GM13977 (cell line): Measurements from ENCODE around the gene DNAL1.
"Not testable (repeated sequence)": the region's sequence is repeated elsewhere in the genome, so short reads cannot be mapped to it uniquely, and the experiment has no call there.

Source experiments
- DNase-seq: peaks from one replicate; pipeline ENCODE4 v3.0.0; 2012; ENCODE audit warnings: low spot score
- CTCF ChIP-seq: IDR thresholded peaks from 2 replicates; pipeline ENCODE4 v1.5.1; 2012; ENCODE audit warnings: mild to moderate bottlenecking, control low read depth; ENCODE audit not compliant: insufficient read depth; ENCODE audit errors: extremely low read depth, missing control alignments
- in situ Hi-C: fragments of 300-500 bp; cut with MboI; formaldehyde crosslinking; loops from one replicate; pipeline ENCODE4 v1.12.0; 2022; ENCODE audit warnings: low sequenced_read_pairs, low pct_unique_long_range_greater_than_20kb, mixed read lengths, inconsistent platforms; ENCODE audit not compliant: unreplicated experiment

The DNAL1 gene

GRCh38 chr14:73634011-73634833 lies 10.6 kb upstream of the DNAL1 start:
- DNase-seq = peak; percentile 45
- in situ Hi-C loops = loop anchor here (5.0 kb wide), 1 partner anchor 127 kb away; no protein-coding TSS in a partner anchor
- TF ChIP-seq CTCF = peak; percentile 39

DNA sequence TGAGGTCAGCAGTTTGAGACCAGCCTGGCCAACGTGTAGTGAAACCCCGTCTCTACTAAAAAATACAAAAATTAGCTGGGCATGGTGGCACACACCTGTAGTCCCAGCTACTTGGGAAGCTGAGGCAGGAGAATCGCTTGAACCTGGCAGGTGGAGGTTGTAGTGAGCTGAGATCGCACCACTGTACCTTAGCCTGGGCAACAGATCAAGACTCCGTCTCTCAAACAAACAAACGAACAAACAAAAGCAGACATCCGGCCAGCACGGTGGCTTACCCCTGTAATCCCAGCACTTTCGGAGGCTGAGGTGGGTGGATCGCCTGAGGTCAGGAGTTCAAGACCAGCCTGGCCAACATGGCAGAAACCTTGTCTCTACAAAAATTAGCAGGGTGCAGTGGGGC lies 8.4 kb upstream of the DNAL1 start:
- in situ Hi-C loops, DNase-seq: not testable (repeated sequence)

DNA sequence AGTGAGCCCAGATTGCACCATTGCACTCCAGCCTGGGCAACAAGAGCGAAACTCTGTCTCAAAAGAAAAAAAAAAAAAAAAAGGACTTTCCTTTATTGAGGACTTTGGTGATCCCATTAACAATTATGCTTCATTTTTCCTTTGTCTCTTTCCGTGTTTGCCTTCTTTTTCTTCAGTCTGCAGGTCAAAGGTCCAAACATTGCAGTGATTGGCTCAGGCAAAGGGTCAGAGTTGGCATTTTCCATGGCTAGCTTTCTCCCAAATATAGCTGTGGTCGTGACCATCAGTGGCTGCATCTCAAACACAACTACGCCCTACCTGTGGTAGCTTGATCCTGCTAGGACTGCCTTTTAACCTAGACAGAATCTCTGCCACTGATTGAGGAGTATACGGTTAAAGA lies 7.0 kb upstream of the DNAL1 start:
- DNase-seq = no peak
- in situ Hi-C loops = no loop called here
- TF ChIP-seq CTCF = no peak

DNA sequence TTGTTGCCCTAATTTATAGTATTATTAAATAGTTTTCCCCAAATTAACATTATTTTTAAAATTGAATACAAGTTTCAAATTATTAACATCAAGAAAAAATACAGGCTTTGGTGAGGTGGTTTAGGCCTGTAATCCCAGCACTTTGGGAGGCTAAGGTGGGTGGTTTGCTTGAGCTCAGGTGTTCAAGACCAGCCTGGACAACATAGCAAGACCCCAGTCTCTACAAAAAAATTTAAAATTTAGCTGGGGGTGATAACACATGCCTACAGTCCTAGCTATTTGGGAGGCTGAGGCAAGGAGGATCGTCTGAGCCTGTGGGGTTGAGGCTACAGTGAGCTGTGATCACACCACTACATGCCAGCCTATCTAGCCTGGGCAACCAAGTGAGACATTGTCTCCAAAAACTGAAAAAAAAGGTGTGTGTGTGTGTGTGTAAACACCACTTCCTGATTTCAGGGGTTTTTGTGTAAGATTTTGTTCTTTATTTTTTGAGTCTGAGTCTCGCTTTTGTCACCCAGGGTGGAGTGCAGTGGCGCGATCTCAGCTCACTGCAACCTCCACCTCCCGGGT lies 3.9 kb upstream of the DNAL1 start:
- DNase-seq = no peak
- no peak for TF ChIP-seq CTCF
- in situ Hi-C loops = no loop called here

GRCh38 chr14:73645248-73645610 lies 443 bp downstream of the DNAL1 start:
- in situ Hi-C loops = no loop called here
- DNase-seq = no peak
- no peak for TF ChIP-seq CTCF

DNA sequence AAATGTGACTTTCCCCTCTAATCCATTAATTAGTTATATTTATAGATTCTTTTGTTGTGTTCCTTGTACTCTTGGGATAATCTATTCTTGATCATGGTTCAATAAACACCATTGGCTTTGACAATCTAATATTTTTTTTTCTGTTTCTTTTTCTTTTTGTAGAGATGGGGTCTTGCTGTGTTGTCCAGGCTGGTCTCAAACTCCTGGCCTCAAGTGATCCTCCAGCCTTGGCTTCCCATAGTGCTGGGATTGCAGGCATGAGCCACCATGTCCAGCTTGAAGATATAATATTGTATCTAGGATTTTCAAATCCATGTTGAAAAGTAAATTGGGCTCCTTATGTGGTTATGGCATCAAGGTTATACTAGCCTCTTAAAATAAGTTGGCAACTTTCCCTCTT lies 6.2 kb downstream of the DNAL1 start:
- in situ Hi-C loops = no loop called here
- no peak for TF ChIP-seq CTCF
- DNase-seq = no peak

GRCh38 chr14:73655851-73656250 lies 11.1 kb downstream of the DNAL1 start:
- DNase-seq = no peak
- in situ Hi-C loops = no loop called here
- TF ChIP-seq CTCF = no peak

- in situ Hi-C loops, DNase-seq: not testable (repeated sequence)
These were observed 14.4 kb downstream of the DNAL1 start for GRCh38 chr14:73659202-73659601.
